Activated gamma-delta T cell treated with Interleukin-2 at 50 U/mL for 16 hours (primary cell): ENCODE results near the gene MCC.

ENCODE experiments used
- DNase-seq: peaks from one replicate; pipeline ENCODE4 v3.0.0-alpha.2; 2020

MCC gene

GRCh38 chr5:113164021-113164420, 324.2 kb downstream of the MCC start:
- DNase-seq: no peak

GRCh38 chr5:113163328-113163727, 324.9 kb downstream of the MCC start:
- DNase-seq: no peak

- no peak for DNase-seq
Observed at GRCh38 chr5:113162770-113163169, 325.5 kb downstream of the MCC start.

- DNase-seq: no peak
Observed at GRCh38 chr5:113162208-113162607, 326.0 kb downstream of the MCC start.

GRCh38 chr5:113161806-113162205, 326.4 kb downstream of the MCC start:
- DNase-seq: no peak

GRCh38 chr5:113157886-113158285, 330.4 kb downstream of the MCC start:
- no peak for DNase-seq

DNA sequence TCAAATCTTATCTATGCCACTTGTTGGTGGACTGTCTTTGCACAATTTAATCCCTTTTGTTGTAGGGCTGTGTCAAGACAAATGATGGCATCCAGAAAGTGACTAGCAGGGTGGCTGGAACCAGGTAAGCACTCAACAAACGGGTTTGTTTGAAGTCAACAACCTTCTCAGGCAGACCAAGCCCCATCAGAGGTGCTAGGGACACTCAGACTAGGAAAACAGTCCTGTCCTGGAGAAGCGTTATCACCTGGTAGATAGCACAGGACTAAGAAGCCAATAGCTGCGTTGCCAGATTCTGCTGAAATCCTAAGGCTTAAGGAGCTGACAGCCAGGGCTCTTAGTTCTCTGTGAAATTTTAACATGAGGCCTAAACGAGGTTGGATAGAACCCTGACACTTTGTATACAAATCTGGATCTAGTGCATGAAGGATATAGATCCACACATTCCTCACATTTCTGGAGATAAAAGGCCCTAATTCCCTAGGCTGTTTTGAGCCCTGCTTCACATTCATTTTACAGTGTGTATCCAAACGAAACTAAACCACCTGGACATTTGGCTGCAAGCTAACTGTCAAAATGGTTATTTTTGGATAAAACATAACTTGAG, 331.9 kb downstream of the MCC start:
- no peak for DNase-seq

DNA sequence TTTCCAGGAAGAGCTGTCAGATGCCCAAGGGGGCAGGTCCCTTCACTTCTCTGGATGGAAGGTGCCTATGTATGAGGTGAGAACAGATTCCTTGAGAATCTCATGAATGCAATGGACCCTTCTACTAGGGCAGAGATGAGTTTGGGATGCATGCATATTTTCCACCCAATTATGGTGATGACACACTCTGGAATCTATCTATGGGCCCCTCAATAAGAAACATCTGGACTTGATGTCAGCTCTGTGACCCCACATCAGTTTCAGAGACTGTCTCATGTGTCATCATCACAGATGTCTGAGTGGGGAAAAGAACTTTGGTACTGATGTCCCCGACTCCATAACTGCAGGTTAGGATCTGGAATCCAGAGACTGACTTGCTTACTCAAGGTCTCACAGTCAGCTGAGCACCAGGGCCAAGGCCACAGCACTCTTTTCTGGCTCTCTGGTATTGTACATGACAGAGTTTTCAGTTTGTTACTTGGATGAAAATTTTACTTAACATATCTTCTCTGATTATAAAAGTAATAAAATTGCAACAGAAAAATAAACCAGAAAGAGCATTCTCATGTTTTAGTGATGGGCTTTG, 334.6 kb downstream of the MCC start:
- no peak for DNase-seq

DNA sequence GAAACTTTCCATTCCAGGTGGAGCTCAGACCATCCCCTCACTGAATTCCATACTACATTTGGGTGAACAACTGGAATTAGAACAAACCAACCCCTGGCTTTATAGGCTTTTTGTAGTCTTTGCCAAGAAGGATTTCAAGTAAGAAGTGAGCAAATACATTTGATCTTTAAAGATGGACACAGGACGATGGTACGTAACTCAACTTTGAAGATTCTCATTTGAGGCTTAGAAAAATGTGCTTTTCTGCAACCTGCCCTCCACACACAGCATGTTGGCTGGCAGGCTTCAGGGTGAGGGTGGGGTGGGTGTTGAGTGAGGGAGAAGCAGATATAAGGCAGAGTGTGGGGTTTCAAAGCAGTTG, 335.9 kb downstream of the MCC start:
- no peak for DNase-seq

GRCh38 chr5:113151641-113152379, 336.4 kb downstream of the MCC start:
- no peak for DNase-seq

DNA sequence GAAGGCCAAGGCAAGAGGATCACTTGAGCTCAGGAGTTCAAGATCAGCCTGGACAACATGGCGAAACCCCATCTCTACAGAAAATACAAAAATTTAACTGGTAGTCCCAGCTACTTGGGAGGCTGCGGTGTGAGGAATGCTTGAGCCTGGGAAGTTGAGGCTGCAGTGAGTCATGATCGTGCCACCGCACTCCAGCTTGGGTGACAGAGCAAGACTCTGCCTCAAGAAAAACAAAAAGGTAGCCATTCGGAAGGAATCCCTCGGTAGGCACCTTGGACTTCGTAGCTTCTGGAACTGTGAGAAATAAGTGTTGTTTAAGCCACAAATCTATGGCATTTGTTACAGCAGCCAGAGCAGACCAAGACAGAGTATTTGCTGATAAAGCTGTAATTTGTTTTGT, 337.4 kb downstream of the MCC start:
- DNase-seq: no peak

GRCh38 chr5:113150221-113150620, 338.0 kb downstream of the MCC start:
- no peak for DNase-seq

- DNase-seq: no peak
Observed at GRCh38 chr5:113147537-113147936, 340.7 kb downstream of the MCC start.

- DNase-seq: no peak
Observed at GRCh38 chr5:113147101-113147508, 341.1 kb downstream of the MCC start.

DNA sequence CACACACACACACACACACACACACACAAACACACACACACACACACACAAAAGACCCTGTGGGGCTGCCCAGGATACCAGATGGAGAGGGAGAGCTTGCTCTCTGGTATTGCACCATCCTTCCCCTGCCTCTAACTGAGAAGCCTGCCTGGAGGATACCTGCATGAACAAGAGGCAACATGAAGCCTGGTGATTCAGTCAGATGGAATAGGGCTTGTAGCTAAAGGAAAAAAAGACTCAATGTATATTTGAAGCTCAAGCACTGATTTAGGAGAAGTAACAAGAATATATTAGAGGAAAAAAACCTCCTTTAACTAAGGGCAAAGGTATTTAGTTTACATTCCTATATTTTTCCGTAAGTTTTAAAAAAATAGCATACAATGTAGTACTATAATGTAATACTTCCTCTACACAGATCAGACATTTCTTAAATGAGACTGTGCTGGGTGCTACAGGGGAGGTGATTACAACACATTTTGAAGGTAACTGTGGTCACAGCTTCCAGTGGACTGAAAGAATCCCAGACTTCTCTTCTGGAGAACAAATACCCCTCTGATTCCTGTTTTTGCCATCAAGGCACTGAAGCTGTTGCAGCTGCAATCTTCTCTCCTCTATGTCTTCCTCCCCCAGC, 342.4 kb downstream of the MCC start:
- no peak for DNase-seq

GRCh38 chr5:113142186-113142585, 346.1 kb downstream of the MCC start:
- no peak for DNase-seq

GRCh38 chr5:113140837-113141671, 347.2 kb downstream of the MCC start:
- DNase-seq: no peak

GRCh38 chr5:113133211-113133975, 354.9 kb downstream of the MCC start:
- DNase-seq: no peak

GRCh38 chr5:113132564-113132963, 355.7 kb downstream of the MCC start:
- no peak for DNase-seq

DNA sequence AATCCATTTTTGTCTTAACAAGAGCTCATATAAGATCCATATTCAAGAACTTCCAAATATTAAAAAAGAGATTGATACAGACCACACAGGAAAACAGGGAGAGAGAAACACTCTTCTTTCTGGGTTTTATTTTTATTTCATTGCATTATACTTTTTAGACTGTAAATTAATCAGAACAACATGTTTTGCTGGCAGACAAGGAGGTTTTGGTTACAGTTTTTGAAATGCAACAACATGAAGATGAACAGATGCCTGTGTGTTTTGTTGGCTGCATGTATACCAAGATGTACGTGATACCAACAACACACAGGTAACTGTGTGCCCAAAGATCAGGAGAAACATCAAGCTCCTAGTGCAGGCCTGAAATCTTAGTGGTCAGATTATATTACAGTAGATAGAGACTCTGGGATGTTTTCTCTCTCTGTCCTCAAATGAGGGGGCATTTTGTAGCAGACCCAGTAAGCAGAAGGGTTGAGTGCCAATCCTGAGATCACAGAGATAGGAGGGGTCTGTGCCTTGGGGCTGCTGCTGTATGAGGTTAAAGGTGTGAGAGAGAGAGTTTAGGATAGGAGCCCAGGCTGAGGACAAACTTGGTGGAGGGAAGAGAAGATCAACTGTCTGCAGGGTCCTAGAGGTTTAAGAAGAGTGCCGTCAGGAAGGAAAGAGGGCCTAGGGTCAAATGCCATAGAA, 359.5 kb downstream of the MCC start:
- DNase-seq: no peak

DNA sequence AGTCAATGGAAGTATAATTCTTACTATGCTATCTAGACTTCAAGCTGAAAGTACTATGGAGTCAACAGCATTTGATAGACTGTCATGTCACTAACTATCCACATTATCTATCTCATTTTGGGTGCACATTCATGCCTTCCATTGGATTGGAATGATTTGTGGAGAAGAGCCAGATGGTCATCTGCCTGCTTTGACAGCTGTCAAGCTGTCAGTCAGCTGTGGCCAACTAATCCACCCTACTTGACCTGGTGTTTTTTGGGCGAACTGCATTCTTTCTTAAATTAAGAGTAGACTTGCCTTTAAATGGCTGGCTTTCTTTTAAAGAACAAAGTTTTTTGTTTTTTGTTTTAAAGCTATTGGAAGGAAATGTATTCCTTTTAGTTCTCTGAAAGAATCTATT, 360.2 kb downstream of the MCC start:
- no peak for DNase-seq

DNA sequence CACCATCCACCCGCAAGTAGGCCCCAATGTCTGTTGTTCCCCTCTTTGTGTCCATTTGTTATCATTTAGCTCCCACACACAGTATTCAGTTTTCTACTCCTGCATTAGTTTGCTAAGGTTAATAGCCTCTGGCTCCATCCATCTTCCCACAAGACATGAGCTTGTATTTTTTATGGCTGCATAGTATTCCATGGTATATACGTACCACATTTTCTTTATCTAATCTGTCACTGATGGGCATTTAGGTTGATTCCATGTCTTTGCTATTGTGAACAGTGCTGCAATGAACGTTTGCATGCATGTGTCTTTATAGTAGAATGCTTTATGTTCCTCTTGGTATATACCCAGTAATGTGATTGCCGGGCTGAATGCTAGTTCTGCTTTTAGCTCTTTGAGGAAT, 361.2 kb downstream of the MCC start:
- no peak for DNase-seq
